ENCODE data around the gene QPCT. TPM values are rescaled to one million over a fixed set of nuclear protein-coding genes. Genes with fewer than 3 reads are reported as not detected.

Gene QPCT
- total RNA-seq, 2 donors from 2014 or later: 1.5 TPM; not detected in 1

GRCh38 chr2:37342591-37343220 lies 1.7 kb upstream of the QPCT start:
- DNase-seq (ENCODE audit: low spot score in 2 of 2) (no peak), ATAC-seq (no peak)
- H3K9me3 Mint-ChIP-seq: no peaks in the 10 kb centered on the region
- H3K27ac Mint-ChIP-seq: no peak overlapping the region
- no peaks in the 10 kb centered on the region for H3K36me3 Mint-ChIP-seq

DNA sequence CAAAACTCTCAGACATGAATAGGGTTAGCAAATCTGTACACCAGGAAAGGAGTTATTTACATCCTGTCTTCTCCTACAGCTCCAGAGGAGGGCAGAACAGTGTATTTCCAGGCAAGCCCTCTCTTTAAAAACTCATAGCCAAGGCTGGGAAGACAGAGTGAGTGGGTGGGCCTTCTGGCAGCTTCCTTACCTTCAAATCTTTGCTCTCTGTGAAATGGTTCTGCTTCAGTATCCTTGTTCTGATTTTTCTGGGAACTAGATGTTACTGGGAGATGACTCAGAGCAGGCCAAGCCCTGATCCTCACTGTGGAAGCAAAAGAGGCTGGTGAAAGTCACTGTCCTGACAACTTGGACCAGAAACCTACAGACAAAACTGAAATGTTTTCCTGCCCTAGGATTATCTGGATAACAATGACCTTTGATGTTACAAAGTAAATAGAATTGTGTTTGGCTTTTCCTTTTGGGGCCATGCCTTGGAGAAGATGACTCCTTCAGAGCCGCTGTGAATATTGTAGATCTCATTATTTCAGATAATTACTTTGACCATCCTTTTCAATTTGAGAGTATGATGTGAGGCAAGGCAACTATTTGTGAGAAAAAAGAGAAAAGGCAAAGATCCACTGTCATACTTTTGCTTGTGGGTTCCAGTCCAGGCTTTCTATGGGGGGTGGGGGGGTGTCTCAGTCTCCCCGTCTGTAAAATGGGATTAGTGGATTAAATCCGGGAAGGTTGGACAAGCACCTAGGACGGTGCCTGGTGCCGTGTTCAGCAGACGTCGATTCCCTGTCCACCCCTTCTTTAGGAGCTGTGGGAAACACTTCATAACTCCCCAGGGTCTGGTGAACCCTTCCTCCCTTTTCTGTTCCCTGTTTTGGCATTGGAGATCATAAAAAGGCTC lies 644 bp upstream of the QPCT start:
- Mint-ChIP-seq H3K27ac (no peak overlapping the region), H3K9me3 (no peaks in the 10 kb centered on the region), H3K36me3 (no peaks in the 10 kb centered on the region)
- ATAC-seq (no peak), DNase-seq (ENCODE audit: low spot score in 2 of 2) (no peak)

- Mint-ChIP-seq H3K9me3 (no peaks in the 10 kb centered on the region), H3K36me3 (no peaks in the 10 kb centered on the region), H3K27ac (no peak overlapping the region)
- DNase-seq (ENCODE audit: low spot score in 2 of 2) (no peak), ATAC-seq (no peak)
These were observed 3.7 kb downstream of the QPCT start for GRCh38 chr2:37348155-37348554.

- no peaks in the 10 kb centered on the region for H3K9me3 Mint-ChIP-seq
- DNase-seq (ENCODE audit: low spot score in 2 of 2): no peak
- no peak overlapping the region for H3K27ac Mint-ChIP-seq
- no peak for ATAC-seq
- no peaks in the 10 kb centered on the region for H3K36me3 Mint-ChIP-seq
These were observed 4.9 kb downstream of the QPCT start for GRCh38 chr2:37349231-37349860.

DNA sequence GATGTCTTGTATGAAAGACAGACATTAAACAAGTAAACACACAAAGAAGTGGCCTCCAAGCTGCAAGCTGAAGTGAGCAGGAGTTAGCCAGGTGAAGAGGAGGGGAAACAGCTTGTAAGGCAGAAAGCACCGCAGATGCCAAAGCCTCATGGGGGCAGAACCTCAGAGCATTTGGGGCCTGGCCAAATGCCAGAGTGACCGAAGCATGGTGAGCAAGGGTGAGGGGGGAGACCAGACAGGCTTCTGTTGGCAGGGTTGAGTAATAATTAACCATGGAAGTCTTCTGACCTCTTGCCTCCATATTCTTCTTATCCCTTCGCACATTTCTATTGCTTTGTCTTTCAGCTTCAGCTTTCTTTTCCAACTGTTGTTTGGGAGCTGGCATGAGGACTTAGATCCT lies 5.6 kb downstream of the QPCT start:
- no peak overlapping the region for H3K27ac Mint-ChIP-seq
- ATAC-seq: no peak
- DNase-seq (ENCODE audit: low spot score in 2 of 2): no peak
- no peaks in the 10 kb centered on the region for H3K9me3 Mint-ChIP-seq
- H3K36me3 Mint-ChIP-seq: no peaks in the 10 kb centered on the region

GRCh38 chr2:37354531-37354930 lies 10.1 kb downstream of the QPCT start:
- Mint-ChIP-seq H3K27ac (no peak overlapping the region), H3K36me3 (no peaks in the 10 kb centered on the region), H3K9me3 (no peaks in the 10 kb centered on the region)
- DNase-seq (ENCODE audit: low spot score in 2 of 2): no peak
- ATAC-seq: no peak

DNA sequence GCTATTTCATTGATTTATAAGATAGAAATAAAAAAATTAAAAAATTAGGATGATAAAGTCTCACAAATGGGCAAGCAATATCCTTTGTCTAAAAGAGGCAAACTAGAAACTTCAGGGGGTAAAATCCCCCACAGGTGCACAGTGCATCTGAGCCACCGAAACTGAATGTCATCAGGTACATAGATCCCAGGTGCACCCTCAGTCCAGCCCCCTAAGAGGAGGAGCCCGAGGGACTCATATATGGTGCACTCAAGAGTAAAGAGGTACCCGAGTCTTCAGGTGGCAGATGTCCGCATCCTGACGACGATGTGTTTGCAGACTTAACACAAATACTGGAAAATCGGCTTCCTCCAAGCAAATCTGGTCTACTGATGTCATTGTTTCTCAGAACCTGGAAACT lies 11.3 kb downstream of the QPCT start:
- no peak for ATAC-seq
- Mint-ChIP-seq H3K27ac (no peak overlapping the region), H3K9me3 (no peaks in the 10 kb centered on the region), H3K36me3 (no peaks in the 10 kb centered on the region)
- DNase-seq (ENCODE audit: low spot score in 2 of 2): no peak

GRCh38 chr2:37356299-37356698 lies 11.9 kb downstream of the QPCT start:
- peaks cover 0 to 1% of the 10 kb centered on the region in 2 donors for H3K36me3 Mint-ChIP-seq
- H3K27ac Mint-ChIP-seq: no peak overlapping the region
- ATAC-seq (no peak), DNase-seq (ENCODE audit: low spot score in 2 of 2) (no peak)
- H3K9me3 Mint-ChIP-seq: no peaks in the 10 kb centered on the region

- Mint-ChIP-seq H3K27ac (no peak overlapping the region), H3K36me3 (peaks cover 0 to 6% of the 10 kb centered on the region in 2 donors), H3K9me3 (no peaks in the 10 kb centered on the region)
- ATAC-seq (no peak), DNase-seq (ENCODE audit: low spot score in 2 of 2) (no peak)
These were observed 12.6 kb downstream of the QPCT start for GRCh38 chr2:37357069-37357468.

DNA sequence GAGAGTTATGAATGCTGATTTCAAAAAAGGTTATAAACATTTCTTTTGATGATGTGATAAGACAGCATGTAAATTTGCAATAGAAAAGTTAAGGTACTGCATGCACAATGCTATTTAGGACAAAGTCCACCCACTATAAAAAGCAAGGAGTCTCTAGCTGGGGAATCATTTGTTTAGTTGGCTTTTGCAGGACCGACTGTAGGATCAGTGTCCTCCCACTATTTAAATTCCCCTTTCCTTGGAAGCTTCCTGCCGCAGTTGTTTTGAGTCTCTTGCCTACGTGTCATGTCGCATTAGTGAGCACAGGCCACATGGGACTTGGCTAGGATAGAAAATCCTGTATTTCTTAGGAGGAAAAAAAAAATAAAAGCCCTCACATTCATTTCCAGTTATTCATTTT lies 13.1 kb downstream of the QPCT start:
- Mint-ChIP-seq H3K27ac (no peak overlapping the region), H3K36me3 (peaks cover 0 to 7% of the 10 kb centered on the region in 2 donors), H3K9me3 (no peaks in the 10 kb centered on the region)
- ATAC-seq (no peak), DNase-seq (ENCODE audit: low spot score in 2 of 2) (no peak)

- H3K9me3 Mint-ChIP-seq: no peaks in the 10 kb centered on the region
- no peak for DNase-seq (ENCODE audit: low spot score in 2 of 2)
- H3K27ac Mint-ChIP-seq: no peak overlapping the region
- H3K36me3 Mint-ChIP-seq: peaks cover 0 to 10% of the 10 kb centered on the region in 2 donors
- ATAC-seq: no peak
These were observed 14.0 kb downstream of the QPCT start for GRCh38 chr2:37358466-37358865.

DNA sequence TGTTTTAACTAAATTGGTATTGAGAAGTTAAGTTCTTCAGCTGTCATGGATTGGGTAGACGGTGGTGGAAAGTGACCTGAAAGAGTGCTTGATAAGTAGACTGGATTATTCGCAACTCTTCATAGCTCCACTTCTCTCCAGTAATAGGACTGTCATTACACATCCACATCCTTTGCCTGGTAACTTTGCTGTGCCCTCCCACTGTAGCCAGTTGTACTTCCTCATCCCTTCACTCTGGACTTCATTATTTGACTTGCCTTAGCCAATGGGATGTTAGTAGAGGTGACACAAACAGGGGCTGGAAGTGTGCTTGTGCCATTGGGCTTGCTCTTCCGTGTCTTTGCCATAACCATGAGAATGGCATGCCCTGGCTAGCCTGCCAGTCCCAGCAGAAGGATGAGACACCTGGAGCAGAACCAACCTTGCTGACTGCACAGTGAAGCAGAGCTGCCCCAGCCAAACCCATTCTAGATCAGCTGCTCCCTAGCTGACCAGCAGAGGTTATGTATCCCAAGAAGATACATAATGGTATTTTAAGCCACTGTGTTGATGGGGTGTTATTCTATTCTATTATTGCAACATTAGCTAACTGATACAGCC lies 16.9 kb downstream of the QPCT start:
- Mint-ChIP-seq H3K36me3 (peaks cover 0 to 10% of the 10 kb centered on the region in 2 donors), H3K9me3 (no peaks in the 10 kb centered on the region), H3K27ac (no peak overlapping the region)
- no peak for ATAC-seq
- no peak for DNase-seq (ENCODE audit: low spot score in 2 of 2)

DNA sequence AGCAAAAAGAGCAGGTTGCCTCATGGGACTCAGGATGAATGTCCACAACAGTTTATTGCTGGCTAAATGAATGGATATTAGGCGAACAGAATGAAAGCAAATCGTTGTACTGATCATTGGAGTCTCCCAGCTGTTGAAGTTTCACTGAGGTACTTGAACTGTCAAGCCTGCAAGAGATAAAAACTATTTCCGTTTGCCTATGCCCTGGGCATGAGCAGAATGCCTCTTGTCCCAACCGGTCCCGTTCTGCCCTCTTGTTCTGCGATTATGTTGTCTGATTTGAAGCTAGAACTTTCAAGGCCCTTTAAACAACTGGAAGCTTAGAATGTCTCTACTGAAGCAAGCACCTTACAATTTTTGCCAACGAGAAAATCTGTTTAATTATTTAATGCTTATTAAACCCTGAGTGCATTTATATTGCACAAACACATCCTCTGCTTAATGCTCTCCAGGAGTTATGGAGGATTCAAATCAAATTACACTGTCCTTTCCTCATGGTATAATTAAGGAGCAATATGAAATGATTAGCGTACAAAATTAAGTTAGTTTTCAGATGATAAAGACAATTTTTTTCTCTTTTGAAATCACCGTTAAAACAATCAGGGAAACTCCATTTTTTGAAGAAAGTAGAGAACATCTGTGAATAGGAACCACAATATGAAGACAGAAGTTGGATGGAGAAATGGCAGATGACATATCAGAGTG lies 17.7 kb downstream of the QPCT start:
- H3K27ac Mint-ChIP-seq: no peak overlapping the region
- DNase-seq (ENCODE audit: low spot score in 2 of 2): no peak
- H3K9me3 Mint-ChIP-seq: no peaks in the 10 kb centered on the region
- ATAC-seq: no peak
- H3K36me3 Mint-ChIP-seq: peaks cover 0 to 10% of the 10 kb centered on the region in 2 donors

- no peak for DNase-seq (ENCODE audit: low spot score in 2 of 2)
- H3K9me3 Mint-ChIP-seq: no peaks in the 10 kb centered on the region
- H3K27ac Mint-ChIP-seq: no peak overlapping the region
- no peak for ATAC-seq
- H3K36me3 Mint-ChIP-seq: peaks cover 0 to 10% of the 10 kb centered on the region in 2 donors
These were observed 19.9 kb downstream of the QPCT start for GRCh38 chr2:37364351-37364750.

DNA sequence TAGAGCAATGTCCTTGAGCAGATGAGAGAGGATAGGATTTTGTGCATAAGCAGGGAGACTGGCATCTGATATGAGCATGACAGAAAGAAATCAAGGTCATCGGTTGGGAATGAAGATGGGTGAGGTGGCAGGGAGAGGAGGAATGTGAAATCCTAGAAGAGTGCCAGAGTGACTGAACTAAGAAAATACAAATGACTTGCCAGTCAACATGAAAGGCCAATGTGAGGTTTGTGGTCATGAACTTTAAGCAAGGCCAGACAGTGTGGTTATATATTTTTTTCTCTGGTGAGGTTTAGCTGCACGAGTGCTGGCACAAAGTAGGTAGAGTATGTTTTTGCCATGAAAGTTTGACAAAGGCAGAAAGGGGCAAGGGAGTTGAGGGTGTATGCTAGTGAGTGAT lies 21.2 kb downstream of the QPCT start:
- Mint-ChIP-seq H3K36me3 (peaks cover 0 to 10% of the 10 kb centered on the region in 2 donors), H3K27ac (no peak overlapping the region), H3K9me3 (no peaks in the 10 kb centered on the region)
- ATAC-seq (peak; percentile 78 to 79), DNase-seq (ENCODE audit: low spot score in 2 of 2) (no peak)

GRCh38 chr2:37366773-37367172 lies 22.3 kb downstream of the QPCT start:
- peaks cover 0 to 5% of the 10 kb centered on the region in 2 donors for H3K36me3 Mint-ChIP-seq
- DNase-seq (ENCODE audit: low spot score in 2 of 2) (no peak), ATAC-seq (peak; percentile 68 to 82)
- no peak overlapping the region for H3K27ac Mint-ChIP-seq
- H3K9me3 Mint-ChIP-seq: no peaks in the 10 kb centered on the region
